Muscle layer of duodenum (tissue), 2 donors: ENCODE results near the gene AFF3.

Source experiments
- H3K27ac ChIP-seq: one replicate; pipeline ENCODE4 v1.7.0; 2013; ENCODE audit warnings: mild to moderate bottlenecking, low read length
- H3K27me3 ChIP-seq: one replicate; pipeline ENCODE4 v1.7.0; 2013; ENCODE audit warnings: low read depth, mild to moderate bottlenecking, control low read depth, low read length
- H3K36me3 ChIP-seq, 2 donors: one replicate each; pipeline ENCODE4 v1.7.0; 2013; ENCODE audit warnings: low read length in 2 of 2, control low read depth in 1 of 2, mild to moderate bottlenecking in 1 of 2; ENCODE audit not compliant: insufficient read depth in 2 of 2, control insufficient read depth in 1 of 2
- H3K4me1 ChIP-seq, 2 donors: one replicate each; pipeline ENCODE4 v1.7.0; 2013; ENCODE audit warnings: low read length in 2 of 2, mild to moderate bottlenecking in 2 of 2, control low read depth in 1 of 2, moderate library complexity in 1 of 2; ENCODE audit not compliant: insufficient read depth in 2 of 2, control insufficient read depth in 1 of 2
- H3K4me3 ChIP-seq, 2 donors: one replicate each; pipeline ENCODE4 v1.7.0; 2013; ENCODE audit warnings: low read length in 2 of 2, low read depth in 1 of 2, mild to moderate bottlenecking in 1 of 2
- H3K9me3 ChIP-seq, 2 donors: one replicate each; pipeline ENCODE4 v1.7.0; 2013; ENCODE audit warnings: low read length in 2 of 2, control low read depth in 1 of 2, mild to moderate bottlenecking in 1 of 2; ENCODE audit not compliant: control insufficient read depth in 1 of 2
- donor health status: healthy.

Gene AFF3

GRCh38 chr2:99915108-99915675 is 227.2 kb downstream of the AFF3 start:
- no peak overlapping the region for H3K4me3 ChIP-seq
- H3K36me3 ChIP-seq: no peaks in the 10 kb centered on the region
- H3K27ac ChIP-seq: no peak overlapping the region
- H3K27me3 ChIP-seq: no peaks in the 10 kb centered on the region
- no peaks in the 10 kb centered on the region for H3K4me1 ChIP-seq
- no peaks in the 10 kb centered on the region for H3K9me3 ChIP-seq

- no peak overlapping the region for H3K27ac ChIP-seq
- H3K4me3 ChIP-seq: no peak overlapping the region
- no peaks in the 10 kb centered on the region for H3K4me1 ChIP-seq
- no peaks in the 10 kb centered on the region for H3K9me3 ChIP-seq
- no peaks in the 10 kb centered on the region for H3K36me3 ChIP-seq
- H3K27me3 ChIP-seq: no peaks in the 10 kb centered on the region
Measured at GRCh38 chr2:99911736-99912135, 230.7 kb downstream of the AFF3 start.

GRCh38 chr2:99910902-99911301 is 231.5 kb downstream of the AFF3 start:
- Histone ChIP-seq H3K36me3 (no peaks in the 10 kb centered on the region), H3K9me3 (no peaks in the 10 kb centered on the region), H3K4me1 (no peaks in the 10 kb centered on the region), H3K27ac (no peak overlapping the region), H3K4me3 (no peak overlapping the region), H3K27me3 (no peaks in the 10 kb centered on the region)

DNA sequence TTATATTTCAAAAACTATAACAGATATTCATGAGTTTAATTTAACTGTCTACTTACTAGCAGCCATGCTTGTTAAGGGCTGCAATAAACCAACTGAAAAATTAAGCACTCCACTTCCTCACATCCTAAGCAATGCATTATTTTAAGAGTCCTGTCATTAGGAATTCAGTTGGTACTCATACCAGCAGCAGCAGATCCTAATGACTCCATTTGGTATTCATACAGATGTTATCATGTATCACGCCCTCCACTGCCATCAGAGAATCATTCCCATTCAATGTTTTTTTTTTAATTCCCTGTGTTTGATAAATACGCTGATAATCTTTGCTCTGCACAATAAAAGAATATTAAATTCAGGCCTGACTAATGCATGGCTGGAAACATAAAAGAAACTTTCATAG is 236.8 kb downstream of the AFF3 start:
- Histone ChIP-seq H3K36me3 (no peaks in the 10 kb centered on the region), H3K9me3 (no peaks in the 10 kb centered on the region), H3K4me1 (no peaks in the 10 kb centered on the region), H3K27ac (no peak overlapping the region), H3K27me3 (no peaks in the 10 kb centered on the region), H3K4me3 (no peak overlapping the region)

- Histone ChIP-seq H3K36me3 (no peaks in the 10 kb centered on the region), H3K4me1 (no peaks in the 10 kb centered on the region), H3K4me3 (no peak overlapping the region), H3K27ac (no peak overlapping the region), H3K27me3 (no peaks in the 10 kb centered on the region), H3K9me3 (no peaks in the 10 kb centered on the region)
Measured at GRCh38 chr2:99905025-99905424, 237.4 kb downstream of the AFF3 start.

DNA sequence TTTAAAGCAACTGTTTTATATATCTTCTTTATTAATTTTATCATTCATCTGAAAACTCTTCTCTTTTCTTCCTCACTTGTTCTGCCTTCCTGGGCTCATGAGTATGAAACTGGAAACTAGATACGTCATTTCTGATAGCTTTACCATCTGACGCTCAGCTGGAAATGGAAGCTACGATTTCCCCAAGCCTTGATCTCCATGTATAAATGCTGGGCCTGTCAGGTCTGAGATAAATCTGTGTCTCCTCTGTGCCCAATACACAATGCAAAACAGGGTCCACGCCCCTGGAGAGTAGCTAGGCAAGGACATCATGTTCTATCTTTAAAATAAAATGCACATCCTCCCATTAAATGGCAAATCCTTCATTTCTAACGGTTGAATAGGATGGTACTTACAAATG is 238.4 kb downstream of the AFF3 start:
- Histone ChIP-seq H3K27ac (no peak overlapping the region), H3K4me1 (no peaks in the 10 kb centered on the region), H3K27me3 (no peaks in the 10 kb centered on the region), H3K4me3 (no peak overlapping the region), H3K9me3 (no peaks in the 10 kb centered on the region), H3K36me3 (no peaks in the 10 kb centered on the region)

DNA sequence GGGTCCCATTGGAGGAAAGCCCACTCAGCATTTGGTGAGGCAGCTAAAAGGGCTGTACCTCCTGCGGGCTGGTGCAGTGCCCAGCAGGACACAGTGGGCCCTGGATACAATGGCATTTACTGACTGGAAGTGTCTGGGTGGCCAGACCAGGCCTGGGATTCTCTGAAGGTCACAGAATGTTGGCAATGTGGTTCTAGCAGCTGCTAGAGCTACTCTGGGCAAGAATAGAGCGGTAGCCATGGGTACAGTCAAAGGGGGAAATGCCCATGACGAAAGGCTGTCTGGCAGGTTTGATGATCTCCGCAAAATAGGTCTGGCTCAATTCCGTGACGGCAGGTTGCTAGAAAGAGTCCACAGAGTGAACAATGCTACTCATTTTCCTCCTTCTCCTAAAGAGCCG is 241.8 kb downstream of the AFF3 start:
- Histone ChIP-seq H3K27me3 (no peaks in the 10 kb centered on the region), H3K4me3 (no peak overlapping the region), H3K36me3 (no peaks in the 10 kb centered on the region), H3K9me3 (no peaks in the 10 kb centered on the region), H3K27ac (no peak overlapping the region), H3K4me1 (no peaks in the 10 kb centered on the region)

DNA sequence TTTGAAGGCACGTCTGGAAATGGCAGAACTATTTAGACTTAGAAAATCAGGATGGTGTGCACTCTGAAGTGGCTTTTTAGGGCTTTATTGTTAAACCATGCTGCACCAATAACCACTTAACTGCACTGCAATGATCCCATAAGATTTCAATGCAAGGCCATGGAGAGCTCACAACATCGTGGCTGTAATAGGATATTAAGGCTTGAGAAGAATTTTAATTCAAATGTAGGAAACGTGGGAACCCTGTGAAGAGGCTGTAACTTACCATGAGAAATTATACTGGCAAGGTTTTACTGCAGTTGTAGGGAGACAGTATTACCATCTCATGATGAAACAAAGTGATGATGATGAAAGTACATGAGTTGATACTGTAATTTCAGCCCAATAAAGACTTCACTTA is 242.5 kb downstream of the AFF3 start:
- Histone ChIP-seq H3K9me3 (no peaks in the 10 kb centered on the region), H3K4me1 (no peaks in the 10 kb centered on the region), H3K36me3 (no peaks in the 10 kb centered on the region), H3K27me3 (no peaks in the 10 kb centered on the region), H3K4me3 (no peak overlapping the region), H3K27ac (no peak overlapping the region)

DNA sequence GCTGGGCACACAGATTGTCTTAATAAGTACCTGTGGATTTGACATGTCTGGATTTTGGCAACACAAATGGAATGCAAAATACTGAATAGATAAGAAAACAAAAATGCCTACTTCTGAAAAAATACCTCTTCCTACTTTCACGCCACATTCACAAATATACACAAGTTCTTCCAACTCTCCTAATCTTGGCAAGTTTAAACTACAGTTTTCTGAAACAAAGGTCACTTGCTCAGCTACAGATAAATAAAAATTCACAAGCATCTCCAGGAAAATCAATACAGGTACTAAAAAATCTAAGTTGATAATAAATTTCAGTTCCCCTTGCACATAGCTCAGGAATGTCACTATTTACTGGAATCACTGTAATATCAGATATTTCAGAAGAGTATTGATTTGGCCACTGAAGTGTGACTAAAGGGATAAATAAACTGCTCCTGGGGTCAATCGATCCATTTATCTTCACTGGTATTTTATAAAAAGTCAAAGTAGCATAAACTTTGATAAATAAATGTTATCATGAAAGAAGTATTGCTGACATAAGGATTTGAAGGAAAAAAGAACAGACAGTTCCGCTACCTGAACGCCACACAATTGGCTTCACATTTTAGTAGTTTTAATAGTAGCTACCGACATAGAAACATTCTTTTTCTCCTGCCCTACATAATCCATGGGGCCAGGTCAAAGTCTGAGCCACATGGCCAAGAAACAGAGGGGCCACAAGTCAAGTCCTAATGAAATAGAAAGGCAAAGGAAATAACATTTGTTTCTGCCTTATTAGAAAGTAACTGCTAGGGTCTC is 243.1 kb downstream of the AFF3 start:
- Histone ChIP-seq H3K27me3 (no peaks in the 10 kb centered on the region), H3K9me3 (no peaks in the 10 kb centered on the region), H3K36me3 (no peaks in the 10 kb centered on the region), H3K4me1 (no peaks in the 10 kb centered on the region), H3K4me3 (no peak overlapping the region), H3K27ac (no peak overlapping the region)

DNA sequence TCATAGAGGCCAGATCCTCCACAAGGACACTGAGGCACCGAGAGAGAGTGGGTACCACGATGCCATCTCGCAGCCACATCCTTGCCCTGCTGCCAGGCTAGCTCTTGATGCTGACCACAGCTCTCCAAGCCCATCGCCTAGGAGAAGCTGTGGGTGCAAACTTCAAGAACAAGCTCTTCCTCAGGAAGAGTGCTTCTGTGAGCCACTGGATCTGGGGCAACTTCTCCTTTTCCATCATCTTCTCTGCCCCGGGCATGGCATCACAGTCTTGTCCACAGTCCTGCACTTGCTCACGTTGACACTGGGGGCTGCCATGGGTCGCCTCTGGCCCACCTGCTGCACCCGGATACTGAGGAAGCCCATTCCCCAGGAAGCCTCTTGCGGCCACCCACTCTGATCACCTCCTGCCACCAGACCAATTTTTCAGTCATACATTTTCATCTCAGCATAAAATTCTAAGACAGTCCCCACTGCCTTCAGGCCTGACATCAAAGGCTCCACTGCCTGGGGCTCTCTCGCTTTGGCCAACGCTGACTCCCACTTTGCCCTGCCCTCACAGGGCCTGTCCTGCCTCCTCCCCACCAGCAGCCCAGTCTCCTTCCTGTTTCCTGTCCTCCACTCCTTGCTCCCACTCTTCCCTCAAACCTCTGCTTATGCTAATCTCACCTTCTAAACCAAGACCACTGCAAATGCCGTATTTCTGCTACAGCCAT is 243.9 kb downstream of the AFF3 start:
- H3K4me1 ChIP-seq: no peaks in the 10 kb centered on the region
- no peak overlapping the region for H3K4me3 ChIP-seq
- H3K27ac ChIP-seq: no peak overlapping the region
- no peaks in the 10 kb centered on the region for H3K27me3 ChIP-seq
- no peaks in the 10 kb centered on the region for H3K36me3 ChIP-seq
- no peaks in the 10 kb centered on the region for H3K9me3 ChIP-seq

- Histone ChIP-seq H3K27me3 (no peaks in the 10 kb centered on the region), H3K9me3 (no peaks in the 10 kb centered on the region), H3K4me1 (no peaks in the 10 kb centered on the region), H3K36me3 (no peaks in the 10 kb centered on the region), H3K4me3 (no peak overlapping the region), H3K27ac (no peak overlapping the region)
Measured at GRCh38 chr2:99891428-99891780, 251.0 kb downstream of the AFF3 start.
